Stimulated activated CD4-positive, alpha-beta T cell treated with anti-CD3 and anti-CD28 coated beads, TNF-alpha, amount 100 ng/mL, for 1 hour (primary cell): Measurements from ENCODE around the gene CFAP43.

ENCODE experiments used
- DNase-seq, 3 donors: peaks; one replicate each; pipeline ENCODE4 v3.0.0-alpha.2; 2020; ENCODE audit warnings: low read depth in 3 of 3, low spot score in 1 of 3

Gene CFAP43

DNA sequence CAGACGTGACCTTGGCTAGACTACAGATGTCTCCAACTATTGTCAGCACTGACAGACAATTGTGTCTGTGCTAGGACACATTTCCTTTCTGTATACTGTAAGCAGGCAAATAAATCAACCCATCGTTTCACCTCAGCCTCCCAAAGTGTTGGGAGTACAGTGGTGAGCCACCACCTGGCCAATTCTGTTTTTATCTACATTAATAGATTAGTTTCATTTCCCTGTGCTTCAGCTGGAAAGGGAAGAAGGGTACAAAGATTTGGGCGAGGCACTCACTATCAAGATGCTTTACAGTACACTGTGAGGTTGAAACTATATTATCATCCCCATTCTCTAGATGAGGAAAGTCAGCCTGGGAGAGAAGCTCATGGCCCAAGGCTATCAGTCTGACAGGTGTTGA is 88.3 kb downstream of the CFAP43 start:
- DNase-seq: no peak

DNA sequence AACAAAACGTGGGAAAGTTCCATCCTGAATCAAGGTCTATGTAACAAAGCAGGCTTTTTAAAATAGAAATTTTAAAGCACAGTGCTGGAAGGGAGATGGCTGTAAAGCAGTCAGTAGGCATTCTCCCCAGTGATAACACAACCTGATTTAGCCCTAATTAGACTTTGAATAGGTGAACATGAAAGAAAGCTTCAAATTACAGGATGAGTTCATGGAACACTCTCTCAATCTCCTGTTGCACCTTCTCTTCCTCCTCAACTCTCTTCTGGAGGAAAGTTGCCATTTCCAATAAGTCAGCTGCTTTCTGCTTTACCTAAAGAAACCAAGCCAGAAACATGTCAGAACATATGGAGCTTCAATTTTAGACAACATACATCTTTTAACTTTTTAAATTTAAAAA is 90.1 kb downstream of the CFAP43 start:
- DNase-seq: no peak

DNA sequence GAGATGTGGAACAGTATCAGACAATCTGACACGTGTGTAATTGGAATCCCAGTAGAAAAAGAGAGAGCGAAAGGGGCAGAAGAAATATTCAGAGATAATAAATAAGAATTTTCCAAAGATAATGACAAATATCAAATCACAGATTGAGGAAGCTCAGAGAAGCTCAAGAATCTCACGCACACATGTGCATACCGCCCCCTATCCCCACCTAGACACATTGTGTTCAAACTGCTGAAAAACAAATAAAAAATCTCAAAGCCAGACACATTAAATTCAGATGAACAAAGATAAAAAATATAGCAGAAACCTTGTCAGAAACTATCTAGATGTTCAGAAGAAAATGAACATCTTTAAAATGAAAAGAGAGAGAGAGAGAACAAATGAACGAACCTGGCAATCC is 92.9 kb downstream of the CFAP43 start:
- no peak for DNase-seq

DNA sequence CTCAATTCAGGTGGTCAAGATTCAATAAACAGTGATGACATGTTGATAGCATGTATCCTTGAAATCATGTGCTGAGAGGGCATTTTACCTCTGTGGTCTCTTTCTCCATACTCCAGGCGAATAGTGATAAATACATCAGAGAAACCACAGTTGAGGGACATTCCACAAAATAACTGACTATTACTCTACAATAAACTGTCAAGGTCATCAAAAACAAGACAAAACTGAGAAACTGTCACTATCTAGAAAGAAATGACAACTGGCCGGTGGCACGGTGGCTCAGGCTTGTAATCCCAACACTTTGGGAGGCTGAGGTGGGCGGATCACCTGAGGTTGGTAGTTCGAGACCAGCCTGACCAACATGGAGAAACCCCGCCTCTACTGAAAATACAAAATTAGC is 94.0 kb downstream of the CFAP43 start:
- DNase-seq: no peak

DNA sequence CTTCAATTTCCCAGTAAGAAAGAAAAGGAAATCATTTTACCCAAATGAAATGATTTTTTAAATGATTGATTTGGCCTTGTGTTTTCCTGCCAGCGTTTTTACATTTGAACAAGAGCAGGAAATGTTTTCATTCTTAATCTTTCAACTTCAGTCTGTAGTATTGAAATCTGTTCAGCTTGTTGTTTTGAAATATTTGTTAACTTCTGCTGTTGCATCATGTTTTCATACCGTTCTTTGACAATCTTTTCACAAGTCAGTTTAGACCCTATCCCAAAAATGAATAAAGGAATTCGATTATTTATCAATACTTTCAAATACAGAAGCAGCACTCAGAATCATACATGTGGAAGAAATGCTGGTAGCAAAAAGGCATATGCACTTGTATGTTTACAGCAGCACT is 102.1 kb downstream of the CFAP43 start:
- no peak for DNase-seq

DNA sequence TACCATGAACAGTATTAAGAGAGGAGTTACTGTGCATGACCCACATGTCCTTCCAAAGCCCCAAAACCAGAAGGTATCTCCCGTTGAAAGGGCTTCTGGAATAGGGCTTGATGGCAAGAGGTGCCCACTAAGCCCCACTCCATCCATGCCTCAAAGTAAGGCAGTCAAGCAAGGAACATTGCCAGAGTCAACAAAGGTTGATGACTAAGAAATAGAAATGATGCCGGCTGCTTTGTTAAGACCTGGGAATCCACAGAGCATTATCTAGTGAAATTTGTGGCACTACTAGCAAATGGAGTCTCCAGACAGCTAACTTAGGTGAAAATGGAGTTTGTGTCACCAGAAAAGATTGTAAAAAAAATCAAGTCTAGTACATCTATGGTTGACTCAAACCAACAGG is 104.0 kb downstream of the CFAP43 start:
- no peak for DNase-seq

DNA sequence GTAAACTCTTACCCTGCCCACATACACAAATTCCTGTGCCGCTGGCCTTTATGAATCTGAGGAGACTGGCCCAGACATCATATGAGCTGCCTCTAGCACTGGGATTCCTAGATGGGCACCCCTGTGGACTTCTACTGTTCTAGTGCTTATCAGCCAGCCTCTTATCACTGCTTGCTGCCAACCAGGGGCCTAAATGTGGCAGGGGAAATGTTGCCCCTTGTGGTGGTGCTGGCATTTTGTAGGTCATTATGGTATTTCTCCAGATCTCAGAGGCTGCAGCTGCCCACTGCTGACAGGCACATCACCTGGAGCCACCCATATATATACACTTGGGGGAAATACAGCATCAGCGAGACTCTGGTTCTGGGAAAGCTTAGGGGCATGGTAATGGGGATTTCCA is 104.8 kb downstream of the CFAP43 start:
- no peak for DNase-seq

DNA sequence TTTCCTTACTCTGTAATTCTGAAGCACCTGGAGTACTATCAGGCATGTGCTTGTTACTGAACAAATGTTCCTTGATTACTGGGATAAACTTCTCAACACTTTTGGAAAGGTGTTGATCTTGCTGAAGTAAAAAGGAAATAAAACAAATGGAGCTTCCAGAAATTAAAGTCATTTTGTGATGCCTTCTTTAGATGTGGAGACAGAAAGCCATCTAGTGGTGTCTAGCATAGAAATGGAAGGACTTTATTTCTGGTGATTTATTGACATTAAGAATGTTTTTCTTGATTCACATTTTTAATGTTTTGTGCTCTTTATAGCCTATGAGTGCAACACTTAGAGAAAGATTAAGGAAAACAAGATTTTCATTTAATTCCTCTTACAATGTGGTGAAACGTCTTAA is 108.8 kb downstream of the CFAP43 start:
- DNase-seq: no peak

DNA sequence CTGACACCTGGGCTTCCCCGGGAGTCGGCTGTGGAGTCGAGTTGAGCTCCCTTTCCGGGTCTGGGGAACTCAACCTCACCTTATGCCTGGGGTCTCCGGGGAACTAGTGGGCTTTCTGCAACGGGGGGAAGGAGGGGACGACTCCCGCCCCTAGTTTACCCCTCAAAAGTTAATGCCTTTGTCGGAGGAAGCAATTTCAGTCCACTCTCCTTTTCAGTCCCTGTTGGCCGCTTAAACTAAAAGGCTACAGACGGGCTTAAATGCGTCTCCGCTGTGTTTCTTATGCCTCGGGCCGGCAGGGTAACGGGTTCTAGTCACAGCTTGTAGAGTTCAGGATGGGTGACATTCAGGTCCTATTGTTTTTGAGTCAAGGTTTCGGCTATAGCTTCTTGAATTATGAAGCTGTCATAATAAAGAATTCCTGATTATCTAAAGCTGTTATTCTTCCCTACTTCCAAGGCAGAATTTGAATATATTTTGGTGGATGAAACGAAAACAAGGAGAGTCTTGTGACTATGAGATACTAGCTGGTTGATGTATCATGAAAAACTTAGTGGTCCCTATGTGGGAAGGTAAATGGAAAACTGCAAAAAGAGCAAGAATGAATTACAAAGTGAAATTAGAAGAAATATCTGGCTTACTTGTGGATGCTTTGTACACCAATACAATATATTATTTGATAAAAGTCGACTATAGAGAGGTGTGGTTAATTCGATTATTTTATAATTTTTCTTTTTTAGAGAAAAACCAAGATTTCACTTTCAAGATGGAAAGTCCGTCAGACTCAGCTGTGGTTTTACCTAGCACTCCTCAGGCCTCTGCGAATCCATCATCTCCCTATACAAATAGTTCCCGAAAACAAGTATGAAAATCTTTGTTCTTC is 109.7 kb downstream of the CFAP43 start:
- no peak for DNase-seq

DNA sequence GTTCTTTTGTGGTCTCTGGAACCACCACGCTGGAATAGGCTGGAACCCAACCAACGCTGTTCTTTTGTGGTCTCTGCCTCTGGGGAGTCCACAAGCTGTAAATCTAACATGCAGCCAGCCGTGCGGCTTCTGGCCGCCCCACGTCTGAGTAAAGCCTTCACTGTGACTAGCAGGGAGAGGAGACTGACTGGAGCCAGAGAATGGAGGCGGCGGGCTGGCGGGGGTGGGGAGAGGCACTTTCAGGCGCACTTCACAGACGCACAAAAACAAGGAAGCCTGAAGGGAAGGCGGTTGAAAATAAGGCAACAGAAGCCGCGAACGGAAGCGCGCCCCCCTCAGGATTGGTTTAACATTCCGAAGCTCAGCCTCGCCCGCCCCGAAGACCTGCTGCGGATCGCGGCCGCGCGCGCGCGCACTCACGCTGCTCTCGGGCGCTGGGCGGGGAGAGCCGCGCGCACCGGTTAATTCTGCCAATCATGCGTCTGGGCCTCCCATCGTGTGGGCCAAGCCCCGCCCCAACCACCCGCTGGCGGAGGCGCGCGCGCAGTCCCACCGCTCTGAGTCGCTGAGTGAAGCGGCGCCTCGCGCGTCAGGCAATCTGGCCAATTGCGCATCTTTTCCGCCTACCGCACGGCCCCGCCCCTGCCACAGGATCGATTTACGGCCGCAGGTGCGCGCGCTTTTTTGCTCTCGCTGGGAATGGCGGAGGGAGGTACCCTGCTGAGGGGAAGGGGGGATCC is 110.5 kb downstream of the CFAP43 start, which contains the start of gene SFR1:
Gene SFR1 (plus strand): TSS at position 687 of the 740 bp plus-strand sequence. CDS start 13 bp downstream, at position 700.
- peak; percentile 96 to 98 (median 97) for DNase-seq

DNA sequence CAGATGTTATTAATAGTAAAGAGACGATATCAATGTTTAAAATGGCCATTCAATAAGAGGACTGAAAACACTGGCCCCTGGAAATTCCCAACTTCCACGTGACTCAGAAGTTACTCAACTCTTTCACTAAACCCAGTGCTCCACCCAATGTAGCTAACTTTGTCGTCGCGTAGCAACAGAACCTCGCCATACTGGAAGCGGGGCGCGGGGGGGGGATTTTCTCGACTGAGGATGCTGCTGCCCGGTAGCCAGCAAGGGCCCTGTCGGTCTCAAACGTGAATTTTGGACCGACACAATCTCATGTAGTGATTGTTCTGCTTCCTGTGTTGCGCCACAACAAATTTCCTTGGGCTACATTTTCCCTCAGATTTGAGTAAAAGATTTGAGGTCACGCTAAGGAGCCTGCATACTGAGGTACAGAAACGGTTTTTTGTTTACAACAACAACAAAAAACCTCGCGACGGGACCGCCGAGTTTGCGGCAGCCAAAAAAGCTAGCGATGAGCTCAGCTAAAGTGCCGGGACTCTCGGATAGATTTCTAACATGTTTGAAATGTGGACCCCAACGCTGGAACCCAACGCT is 111.2 kb downstream of the CFAP43 start:
- DNase-seq: peak; percentile 45 to 76 (median 64)

DNA sequence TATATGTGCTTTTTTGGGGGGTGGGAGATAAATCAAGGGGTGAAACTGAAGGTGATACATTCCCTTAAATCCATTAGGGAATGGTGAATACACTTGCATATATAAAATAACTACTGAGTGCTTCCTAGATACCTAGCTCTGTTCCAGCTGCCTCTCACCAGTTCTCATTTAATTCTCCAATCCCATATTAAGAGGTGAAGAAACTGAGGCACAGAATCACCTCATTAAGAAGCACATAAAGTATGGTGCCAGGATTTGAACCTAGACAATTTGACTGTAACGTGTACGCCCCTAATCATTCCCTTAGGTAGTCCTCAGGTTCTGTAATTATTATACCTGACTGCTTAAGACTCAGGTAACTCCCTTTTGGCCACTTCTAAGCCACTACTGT is 111.7 kb downstream of the CFAP43 start:
- DNase-seq: no peak

DNA sequence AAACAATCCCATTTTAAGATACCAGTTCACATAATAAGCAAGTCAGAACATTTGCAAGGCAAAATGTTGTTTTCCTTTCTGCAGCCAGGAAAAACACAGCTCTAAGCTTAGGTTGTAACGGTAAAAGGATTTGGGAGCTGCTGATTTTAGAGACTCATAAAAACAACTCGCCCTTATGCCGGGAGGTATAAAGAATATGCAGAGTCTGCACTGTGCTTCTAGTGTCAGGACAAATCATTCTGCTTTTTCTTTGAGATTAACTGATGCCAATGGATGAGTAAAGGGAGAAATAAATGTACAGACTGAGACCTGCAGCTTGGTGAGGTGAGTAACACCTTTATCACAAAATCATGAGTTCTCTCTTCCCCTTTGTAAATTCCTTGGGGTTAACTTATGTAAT is 112.2 kb downstream of the CFAP43 start:
- no peak for DNase-seq

DNA sequence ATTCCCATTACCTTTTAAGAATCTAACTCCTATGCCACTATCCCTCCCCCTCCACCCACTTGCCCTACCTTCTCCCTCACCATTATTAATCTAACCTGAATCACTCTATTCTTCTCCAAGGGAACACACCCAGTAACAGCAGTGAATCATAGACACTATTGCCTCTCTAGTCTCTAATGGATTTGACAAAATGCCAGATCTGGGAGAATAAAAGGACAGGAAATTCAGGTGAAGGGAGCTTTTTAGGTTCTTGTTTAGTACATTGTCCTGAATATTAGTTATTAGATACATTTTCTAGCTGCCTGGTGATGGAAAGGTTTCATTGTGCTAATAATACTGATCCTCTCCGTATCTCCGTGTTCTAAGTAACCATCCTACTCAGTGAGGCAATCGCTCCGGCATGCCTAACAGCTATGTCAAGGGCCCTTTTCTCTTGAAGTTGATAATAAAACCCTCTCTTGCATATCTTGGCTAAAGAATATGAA is 114.3 kb downstream of the CFAP43 start:
- DNase-seq: no peak

DNA sequence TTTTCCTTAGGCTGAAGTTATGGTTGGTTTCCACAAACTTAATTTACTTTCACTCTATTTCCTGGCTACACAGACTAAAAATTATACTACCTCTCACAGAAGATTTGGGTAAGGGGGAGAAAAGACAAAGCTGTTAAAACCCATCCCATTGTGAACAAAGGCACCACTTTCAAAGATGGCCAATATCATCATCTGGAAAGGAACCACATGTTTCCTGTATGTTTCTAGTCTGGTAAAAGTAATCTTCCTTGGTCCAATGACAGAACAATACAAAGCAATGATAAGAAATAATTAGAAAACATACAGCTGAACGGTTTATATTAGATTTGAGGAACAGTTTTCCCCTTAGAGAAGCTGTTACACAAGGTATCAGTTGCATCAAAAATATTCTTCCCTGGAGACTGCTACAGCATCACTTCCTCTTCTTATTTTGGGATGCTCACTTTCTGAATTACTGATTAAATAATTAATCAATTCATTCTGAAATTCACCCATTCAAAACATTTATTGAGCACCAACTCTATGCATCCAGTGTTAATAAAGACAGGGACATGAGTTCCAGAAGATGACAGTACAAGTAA is 118.7 kb downstream of the CFAP43 start:
- DNase-seq: no peak

DNA sequence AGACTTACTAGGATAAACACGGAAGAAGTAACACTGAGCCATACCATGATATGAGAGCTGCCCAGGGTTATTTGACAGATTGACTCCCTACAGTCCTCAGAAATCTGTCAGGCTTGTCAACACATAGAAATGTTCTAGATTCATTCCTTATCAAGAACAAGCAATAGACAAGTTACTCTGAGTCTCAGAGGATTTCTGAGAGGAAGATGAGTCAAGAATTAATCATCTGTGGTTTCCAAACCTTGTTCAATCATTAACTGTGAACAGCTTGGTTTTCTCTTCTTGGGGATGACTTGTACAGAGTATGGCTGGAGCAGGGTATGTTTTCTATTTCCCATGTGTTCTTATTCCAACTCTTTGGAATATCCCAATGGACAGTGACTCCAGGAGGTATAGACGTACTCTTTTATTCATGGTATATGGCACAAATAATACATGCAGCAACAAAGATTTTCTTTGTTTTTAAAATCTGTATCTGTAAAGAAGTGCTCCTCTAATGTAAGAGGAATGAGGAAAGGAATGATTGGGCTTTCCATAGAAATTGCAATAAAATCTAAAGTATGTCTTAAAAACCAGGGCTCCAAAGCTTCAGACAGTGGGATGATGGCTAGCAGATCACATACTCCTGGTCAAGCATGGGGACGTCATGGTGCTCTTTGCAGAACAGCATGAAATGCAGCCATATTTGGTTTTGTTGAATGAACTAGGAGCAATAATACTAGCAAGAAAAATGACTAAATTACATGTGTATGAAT is 122.1 kb downstream of the CFAP43 start:
- DNase-seq: no peak

DNA sequence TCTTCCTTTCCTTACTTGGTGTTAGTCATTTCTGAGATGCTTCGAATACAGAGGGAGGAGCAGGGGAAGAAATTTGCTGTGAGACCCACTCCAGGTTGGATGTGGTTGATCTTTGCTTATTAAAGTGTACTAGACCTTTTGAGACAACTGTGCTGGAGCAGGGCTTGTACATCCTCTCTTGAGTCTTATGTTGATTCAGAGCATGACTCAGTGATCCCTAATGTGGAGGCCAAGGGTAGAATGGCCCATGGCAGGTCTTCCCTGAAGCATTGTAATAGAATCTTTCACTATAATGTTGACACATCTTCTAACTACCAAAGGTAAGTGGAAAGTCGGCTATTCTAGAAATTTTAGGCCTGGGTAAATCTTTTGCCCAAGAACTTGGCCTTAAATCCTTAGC is 127.2 kb downstream of the CFAP43 start:
- DNase-seq: no peak

DNA sequence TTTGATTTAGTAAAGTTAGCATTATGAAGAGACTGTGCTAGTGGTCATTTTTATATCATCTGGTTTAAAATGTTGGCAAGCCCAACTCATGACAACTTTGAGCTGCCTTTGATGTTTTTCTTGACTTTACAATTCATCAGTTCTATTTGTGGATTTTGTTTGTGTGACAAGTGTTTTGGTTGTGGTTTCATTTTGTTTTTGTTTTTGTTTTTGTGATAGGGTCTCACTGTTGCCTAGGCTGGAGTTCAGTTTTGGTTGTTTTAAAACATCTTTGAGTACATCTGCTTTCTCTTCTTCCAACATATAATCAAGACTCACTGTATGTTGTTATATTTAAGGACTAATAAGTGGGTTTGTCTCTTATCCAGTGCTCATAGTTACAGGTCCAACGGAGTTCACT is 127.7 kb downstream of the CFAP43 start:
- DNase-seq: no peak

DNA sequence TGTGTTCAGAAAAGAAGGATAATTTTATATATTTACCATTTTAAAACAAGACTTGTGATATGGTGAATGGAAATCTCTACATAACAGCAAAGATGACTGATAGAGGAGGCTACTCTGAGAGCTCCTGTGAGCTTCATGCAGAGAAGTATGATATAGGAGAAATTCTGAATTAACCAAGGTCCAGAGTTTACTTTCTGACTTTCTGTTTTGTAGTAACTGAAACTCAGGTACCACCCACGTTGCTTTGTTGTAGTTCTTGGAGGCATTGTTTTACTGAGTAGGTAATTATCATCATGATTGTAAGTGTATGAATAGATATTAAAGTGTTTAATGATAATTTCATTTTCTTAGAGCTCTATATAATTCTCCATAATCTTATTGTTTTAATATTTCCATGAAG is 128.2 kb downstream of the CFAP43 start:
- no peak for DNase-seq

DNA sequence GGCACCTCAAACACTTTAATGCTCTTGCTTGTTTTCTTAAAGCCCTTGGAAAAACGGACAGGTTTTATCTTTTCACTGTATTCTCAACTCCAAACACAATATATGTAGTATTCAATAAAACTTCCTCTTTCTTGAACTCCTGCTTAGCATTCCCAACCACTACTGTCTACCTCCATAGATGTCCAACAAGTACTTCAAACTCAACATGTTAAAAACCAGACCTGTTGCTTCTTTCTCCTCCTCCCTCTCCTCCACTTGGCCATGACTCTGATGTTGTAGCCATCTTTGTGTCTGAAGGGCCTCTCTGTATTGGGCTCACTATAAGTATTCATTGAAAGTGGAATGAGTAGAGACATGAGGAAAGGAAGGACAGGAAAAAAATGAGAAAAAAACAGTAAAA is 130.3 kb downstream of the CFAP43 start:
- no peak for DNase-seq

DNA sequence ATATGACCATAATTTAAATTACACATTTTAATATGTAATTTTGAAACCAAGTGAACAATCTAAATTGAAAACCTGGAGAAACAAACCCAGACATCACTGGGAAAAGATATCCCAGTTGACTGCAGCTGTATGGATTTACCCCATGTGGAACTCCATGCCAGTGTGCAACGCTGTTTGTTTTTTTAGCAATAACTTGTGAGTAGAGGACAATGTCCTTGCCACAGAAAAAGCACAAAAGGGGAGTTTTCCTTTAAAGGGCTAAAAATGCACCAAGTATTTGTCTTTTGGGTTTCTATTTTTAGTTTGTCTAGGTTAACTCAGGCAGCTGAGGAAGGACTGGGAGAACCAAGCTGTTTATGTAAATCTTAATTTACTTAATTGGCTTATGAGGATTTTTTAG is 131.4 kb downstream of the CFAP43 start:
- no peak for DNase-seq
